GM21717 (cell line): ENCODE measurements around the gene TPCN2.

Experiments used
- ATAC-seq: cut with Tn5 transposase; IDR thresholded peaks from one replicate; pipeline ENCODE4 v1.9.1; 2021; ENCODE audit warnings: mild to moderate bottlenecking, moderate library complexity; ENCODE audit not compliant: unreplicated experiment

The TPCN2 gene

DNA sequence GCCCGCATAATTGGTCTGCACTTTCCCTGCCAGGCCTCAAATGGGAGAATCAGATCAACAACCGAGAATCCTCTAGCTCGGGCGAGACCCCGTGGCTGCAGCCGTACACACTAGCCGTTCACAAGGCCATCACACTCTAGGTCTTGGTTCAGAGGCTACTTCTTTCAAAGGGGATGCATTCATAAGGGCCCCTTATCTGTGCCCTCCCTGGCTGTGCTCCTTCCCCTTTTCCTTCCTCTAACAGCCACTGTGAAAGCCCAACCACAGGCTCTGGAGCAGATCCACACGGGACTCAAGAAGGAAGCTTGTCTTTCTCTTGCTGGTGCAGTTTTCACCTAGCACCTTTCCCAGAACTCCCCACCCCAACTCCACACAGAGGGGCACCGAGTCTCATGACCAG, 131.5 kb downstream of the TPCN2 start:
- no peak for ATAC-seq

- no peak for ATAC-seq
These were observed 132.0 kb downstream of the TPCN2 start for GRCh38 chr11:69180726-69181125.

GRCh38 chr11:69183613-69184012, 134.9 kb downstream of the TPCN2 start:
- no peak for ATAC-seq
